GM23248 (cell line): Measurements from ENCODE around the gene GPHN.

Source experiments
- EZH2 ChIP-seq: fragments of 200-600 bp; sonication (generic); IDR thresholded peaks from 2 replicates; pipeline ENCODE4 v1.6.1; 2018; ENCODE audit warnings: antibody characterized with exemption, mild to moderate bottlenecking; ENCODE audit not compliant: insufficient read depth, poor library complexity, severe bottlenecking
- EZH2phosphoT487 ChIP-seq: fragments of 200-600 bp; sonication (generic); IDR thresholded peaks from 2 replicates; pipeline ENCODE4 v1.6.1; 2018; ENCODE audit warnings: antibody characterized with exemption, moderate library complexity, mild to moderate bottlenecking, low read depth; ENCODE audit not compliant: insufficient read depth

DNA sequence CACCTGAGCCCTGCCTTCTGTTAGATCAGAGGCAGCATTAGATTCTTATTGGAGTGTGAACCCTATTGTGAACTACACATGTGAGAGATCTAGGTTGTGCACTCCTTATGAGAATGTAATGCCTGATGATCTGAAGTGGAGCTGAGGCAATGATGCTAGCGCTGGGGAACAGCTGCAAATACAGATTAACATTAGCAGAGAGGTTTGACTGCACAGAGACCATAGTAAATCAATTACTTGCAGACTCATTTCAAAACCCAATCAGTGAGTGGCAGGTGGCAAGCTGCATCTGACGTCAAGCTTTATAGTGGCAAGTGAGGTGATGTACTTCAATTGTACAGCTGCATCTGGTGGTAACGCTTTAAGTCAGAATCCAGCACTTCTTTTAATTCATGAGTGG is 141.6 kb downstream of the GPHN start:
- TF ChIP-seq EZH2 (no peak), EZH2phosphoT487 (no peak)
